H9 (cell line): ENCODE measurements around the gene AK9. TPM values are rescaled to one million over a fixed set of nuclear protein-coding genes. Genes with fewer than 3 reads are reported as not detected.

ENCODE experiments used
- DNase-seq: peaks from one replicate; pipeline ENCODE4 v3.0.0-alpha.2; 2017
- H2AFZ ChIP-seq: one replicate; pipeline ENCODE4 v1.6.1; 2013; ENCODE audit warnings: mild to moderate bottlenecking, low read length, control low read depth, moderate library complexity
- H2AK5ac ChIP-seq: 2 replicates; pipeline ENCODE4 v1.6.1; 2013; ENCODE audit warnings: low read length, control low read depth, mixed read lengths; ENCODE audit not compliant: insufficient read length
- H2BK120ac ChIP-seq: one replicate; pipeline ENCODE4 v1.6.1; 2013; ENCODE audit warnings: low read depth, mild to moderate bottlenecking, low read length, control low read depth, inconsistent platforms; ENCODE audit not compliant: poor library complexity, severe bottlenecking
- H2BK12ac ChIP-seq: 2 replicates; pipeline ENCODE4 v1.6.1; 2013; ENCODE audit warnings: low read length, control low read depth, mixed read lengths, low read depth; ENCODE audit not compliant: insufficient read length
- H2BK15ac ChIP-seq: 2 replicates; pipeline ENCODE4 v1.6.1; 2013; ENCODE audit warnings: low read depth, low read length, control low read depth
- H2BK20ac ChIP-seq: one replicate; pipeline ENCODE4 v1.6.1; 2013; ENCODE audit warnings: low read depth, mild to moderate bottlenecking, low read length, control low read depth, inconsistent platforms; ENCODE audit not compliant: poor library complexity, severe bottlenecking
- H2BK5ac ChIP-seq: 2 replicates; pipeline ENCODE4 v1.6.1; 2013; ENCODE audit warnings: low read length, control low read depth, mixed read lengths; ENCODE audit not compliant: insufficient read length
- H3K14ac ChIP-seq: 2 replicates; pipeline ENCODE4 v1.6.1; 2013; ENCODE audit warnings: low read length, control low read depth; ENCODE audit not compliant: insufficient read depth
- H3K18ac ChIP-seq: 2 replicates; pipeline ENCODE4 v1.6.1; 2013; ENCODE audit warnings: low read depth, mild to moderate bottlenecking, mixed read lengths, low read length, control low read depth; ENCODE audit not compliant: insufficient read length
- H3K23ac ChIP-seq: 2 replicates; pipeline ENCODE4 v1.6.1; 2013; ENCODE audit warnings: low read length, control low read depth, mixed read lengths, low read depth; ENCODE audit not compliant: insufficient read length
- H3K23me2 ChIP-seq: 2 replicates; pipeline ENCODE4 v1.6.1; 2013; ENCODE audit warnings: low read depth, mild to moderate bottlenecking, mixed read lengths, low read length, control low read depth; ENCODE audit not compliant: insufficient read length, poor library complexity, severe bottlenecking
- H3K27ac ChIP-seq: 2 replicates; pipeline ENCODE4 v1.5.1; 2013; ENCODE audit warnings: low read length, control low read depth, mixed read lengths, low read depth; ENCODE audit not compliant: insufficient read length
- H3K27me3 ChIP-seq: 2 replicates; pipeline ENCODE4 v1.6.1; 2013; ENCODE audit warnings: low read length, control low read depth, inconsistent platforms; ENCODE audit not compliant: insufficient read depth
- H3K4ac ChIP-seq: 2 replicates; pipeline ENCODE4 v1.6.1; 2013; ENCODE audit warnings: low read depth, mild to moderate bottlenecking, control low read depth, inconsistent platforms, low read length, moderate library complexity
- H3K4me1 ChIP-seq: 2 replicates; pipeline ENCODE4 v1.6.1; 2013; ENCODE audit warnings: low read length, control low read depth, inconsistent platforms; ENCODE audit not compliant: insufficient read depth
- H3K4me2 ChIP-seq: 2 replicates; pipeline ENCODE4 v1.6.1; 2013; ENCODE audit warnings: low read length, control low read depth, mixed read lengths; ENCODE audit not compliant: insufficient read length, insufficient read depth
- H3K56ac ChIP-seq: 2 replicates; pipeline ENCODE4 v1.6.1; 2013; ENCODE audit warnings: low read depth, mild to moderate bottlenecking, mixed read lengths, low read length, control low read depth; ENCODE audit not compliant: insufficient read length
- H3K79me1 ChIP-seq: 2 replicates; pipeline ENCODE4 v1.6.1; 2013; ENCODE audit warnings: low read depth, mild to moderate bottlenecking, moderate library complexity, low read length, control low read depth, inconsistent platforms; ENCODE audit not compliant: insufficient read depth, poor library complexity, severe bottlenecking
- H3K79me2 ChIP-seq: 2 replicates; pipeline ENCODE4 v1.6.1; 2013; ENCODE audit warnings: low read length, control low read depth, inconsistent platforms; ENCODE audit not compliant: insufficient read depth
- H3K9ac ChIP-seq: 2 replicates; pipeline ENCODE4 v1.6.1; 2013; ENCODE audit warnings: low read length, control low read depth, mixed read lengths; ENCODE audit not compliant: insufficient read length; ENCODE audit errors: extremely low read depth
- H3K9me3 ChIP-seq: one replicate; pipeline ENCODE4 v1.6.1; 2013; ENCODE audit warnings: low read depth, low read length, inconsistent platforms; ENCODE audit not compliant: control insufficient read depth
- H3T11ph ChIP-seq: one replicate; pipeline ENCODE4 v1.6.1; 2013; ENCODE audit warnings: mild to moderate bottlenecking, low read length, control low read depth, inconsistent platforms
- H4K20me1 ChIP-seq: one replicate; pipeline ENCODE4 v1.6.1; 2013; ENCODE audit not compliant: control insufficient read depth, insufficient read length, insufficient read depth
- H4K5ac ChIP-seq: 2 replicates; pipeline ENCODE4 v1.6.1; 2013; ENCODE audit warnings: low read depth, mild to moderate bottlenecking, mixed read lengths, low read length, control low read depth; ENCODE audit not compliant: insufficient read length
- H4K8ac ChIP-seq: replicated peaks from 2 replicates; pipeline ENCODE4 v1.6.1; 2013; ENCODE audit warnings: low read length, control low read depth, mixed read lengths, low read depth; ENCODE audit not compliant: insufficient read length
- H4K91ac ChIP-seq: 2 replicates; pipeline ENCODE4 v1.6.1; 2013; ENCODE audit warnings: low read depth, mild to moderate bottlenecking, moderate library complexity, mixed read lengths, low read length, control low read depth; ENCODE audit not compliant: insufficient read length
- H3K27ac Mint-ChIP-seq, 3 experiments: 2 replicates in 2 of 3; 3 replicates in 1 of 3; pipeline ENCODE4 v1.8.0; 2020 to 2021; ENCODE audit warnings: mixed read lengths in 3 of 3, mild to moderate bottlenecking in 1 of 3, moderate library complexity in 1 of 3
- H3K27me3 Mint-ChIP-seq: 2 replicates; pipeline ENCODE4 v1.8.0; 2021; ENCODE audit warnings: low read depth, mild to moderate bottlenecking, moderate library complexity, mixed read lengths
- H3K36me3 Mint-ChIP-seq, 3 experiments: 2 replicates in 2 of 3; 3 replicates in 1 of 3; pipeline ENCODE4 v1.8.0; 2020 to 2021; ENCODE audit warnings: low read depth in 3 of 3, mixed read lengths in 3 of 3; ENCODE audit not compliant: insufficient read depth in 1 of 3
- H3K4me1 Mint-ChIP-seq, 2 experiments: 2 replicates each; pipeline ENCODE4 v1.8.0; 2020; ENCODE audit warnings: mixed read lengths in 2 of 2
- H3K4me3 Mint-ChIP-seq, 2 experiments: 2 replicates in 1 of 2; 3 replicates in 1 of 2; pipeline ENCODE4 v1.8.0; 2020 to 2021; ENCODE audit warnings: mild to moderate bottlenecking in 2 of 2, mixed read lengths in 2 of 2, moderate library complexity in 1 of 2
- H3K9me3 Mint-ChIP-seq, 2 experiments: 2 replicates in 1 of 2; 3 replicates in 1 of 2; pipeline ENCODE4 v1.8.0; 2020; ENCODE audit warnings: mild to moderate bottlenecking in 2 of 2, mixed read lengths in 2 of 2, moderate library complexity in 1 of 2
- CTCF ChIP-seq: fragments of 200-600 bp; sonication (generic); conservative IDR thresholded peaks from 3 replicates; pipeline ENCODE4 v1.8.0; 2021; ENCODE audit warnings: antibody characterized with exemption, mild to moderate bottlenecking
- WGBS: extraction: QIAGEN DNeasy Blood & Tissue Kit; methylation state at CpG from one replicate; pipeline ENCODE4 v1.1.7; 2013; ENCODE audit warnings: missing lambda C conversion rate, low lambda C conversion rate, mixed read lengths; ENCODE audit not compliant: insufficient read length; ENCODE audit errors: extremely low coverage; 5-methylcytosine and 5-hydroxymethylcytosine counted together
- total RNA-seq: library from RNA; stranded (reverse); gene quantifications from 2 replicates; pipeline ENCODE4 v1.2.1, GENCODE V29; 2021

Gene AK9
- total RNA-seq, 1 experiment from 2014 or later = 2.3 TPM

DNA sequence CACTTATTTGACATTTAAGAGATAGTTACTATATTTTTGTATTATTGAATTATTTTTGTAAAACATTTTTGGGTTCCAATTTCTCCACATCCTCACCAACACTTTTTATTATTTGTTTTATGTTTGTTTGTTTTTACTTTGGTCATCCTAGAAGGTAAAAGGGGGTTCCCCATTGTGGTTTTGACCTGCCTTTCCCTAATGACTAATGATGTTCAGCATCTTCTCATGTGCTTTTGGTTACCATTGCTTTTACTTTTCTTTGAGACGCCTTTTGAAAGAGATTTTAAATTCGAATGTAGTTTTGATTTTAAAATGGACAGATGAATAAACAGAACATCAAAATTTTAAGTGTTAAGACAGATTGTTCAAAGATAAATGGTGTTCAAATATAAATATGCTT is 46.9 kb downstream of the AK9 start:
- Mint-ChIP-seq H3K27me3 (peaks cover 2% of the 10 kb centered on the region; the same call in 1 of the 2 replicates), H3K9me3 (peaks cover 16 to 28% of the 10 kb centered on the region in 2 experiments), H3K27ac (no peak overlapping the region), H3K4me1 (no peaks in the 10 kb centered on the region), H3K4me3 (no peak overlapping the region), H3K36me3 (peaks cover 4 to 11% (median 7%) of the 10 kb centered on the region in 3 experiments; a peak in 6 of 7 replicates)
- Histone ChIP-seq H3K9me3 (no peaks in the 10 kb centered on the region), H2AK5ac (no peak overlapping the region), H3K14ac (no peak overlapping the region), H3K18ac (no peak overlapping the region), H4K91ac (no peak overlapping the region), H3K23ac (no peak overlapping the region), H3T11ph (no peak overlapping the region), H3K27me3 (no peaks in the 10 kb centered on the region), H2BK15ac (no peak overlapping the region), H2BK5ac (no peak overlapping the region), H4K20me1 (no peaks in the 10 kb centered on the region), H2BK12ac (no peak overlapping the region), H3K4me1 (no peaks in the 10 kb centered on the region), H3K79me1 (no peaks in the 10 kb centered on the region), H2AFZ (no peak overlapping the region), H4K8ac (no peak overlapping the region), H3K4me2 (no peak overlapping the region), H3K9ac (no peak overlapping the region), H2BK120ac (no peak overlapping the region), H3K79me2 (no peaks in the 10 kb centered on the region), H4K5ac (no peak overlapping the region), H2BK20ac (no peak overlapping the region), H3K4ac (no peak overlapping the region), H3K27ac (no peak overlapping the region), H3K23me2 (no peaks in the 10 kb centered on the region), H3K56ac (no peak overlapping the region)
- no CpG with 5 or more reads among the region's 2 CpGs for WGBS
- no peak for DNase-seq
- TF ChIP-seq CTCF = no peak
